Astrocyte (in vitro differentiated cells and primary cell): ENCODE results near the gene TTYH1.

Experiments used
- EZH2 ChIP-seq: IDR thresholded peaks from 2 replicates; pipeline ENCODE4 v1.6.1; 2012; ENCODE audit warnings: mild to moderate bottlenecking, low read length, inconsistent platforms; ENCODE audit not compliant: insufficient read depth
- TF ChIP-seq, protein P1 (sequence below): IDR thresholded peaks from 2 replicates; pipeline ENCODE4 v1.5.1; 2011; ENCODE audit warnings: low read depth, mild to moderate bottlenecking, inconsistent platforms, low read length, moderate library complexity; ENCODE audit not compliant: insufficient read depth

DNA sequence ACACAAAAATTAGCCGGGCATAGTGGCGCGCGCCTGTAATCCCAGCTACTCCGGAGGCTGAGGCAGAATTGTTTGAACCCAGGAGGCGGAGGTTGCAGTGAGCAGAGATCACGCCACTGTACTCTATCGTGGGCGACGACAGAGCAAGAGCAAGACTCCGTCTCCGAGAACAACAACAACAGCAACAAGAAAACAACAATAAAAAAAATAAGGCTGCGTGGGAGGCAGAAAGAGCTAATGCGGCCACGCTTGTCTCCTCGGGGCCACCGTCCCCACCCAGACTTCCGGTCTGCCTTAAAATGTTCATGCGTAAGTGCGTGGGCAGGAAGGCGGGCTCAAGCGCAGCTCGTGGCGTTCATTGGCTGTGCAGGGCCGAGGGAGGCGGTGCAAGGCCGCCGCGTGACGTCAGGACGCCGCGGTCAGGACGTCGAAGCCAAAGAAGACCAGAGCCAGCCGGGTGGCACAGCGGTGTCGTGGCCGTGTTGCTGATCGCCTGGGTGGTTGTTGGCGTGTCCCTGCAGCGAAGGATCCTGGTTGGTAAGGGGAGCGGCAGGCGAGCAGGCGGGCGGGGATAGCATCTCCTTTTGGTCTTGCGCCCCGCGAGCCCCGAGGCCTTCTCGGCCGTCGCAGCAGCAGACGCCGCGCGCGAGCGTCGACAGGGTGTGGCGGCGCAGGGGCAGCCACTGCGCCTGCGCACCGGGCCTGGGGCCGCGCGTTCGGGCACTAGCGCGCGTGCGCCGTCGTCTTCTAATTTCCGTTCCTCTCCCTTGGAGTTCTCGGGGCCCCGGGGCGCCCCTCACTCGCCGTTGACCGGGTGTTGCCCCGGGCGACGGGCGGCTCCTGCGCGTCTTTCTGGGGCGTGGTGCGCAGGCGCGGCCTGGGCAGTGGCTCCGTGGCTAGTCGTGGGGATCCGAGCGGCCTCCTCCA is 33.8 kb downstream of the TTYH1 start, which contains the start of gene LENG8:
- TF ChIP-seq, protein P1, sequence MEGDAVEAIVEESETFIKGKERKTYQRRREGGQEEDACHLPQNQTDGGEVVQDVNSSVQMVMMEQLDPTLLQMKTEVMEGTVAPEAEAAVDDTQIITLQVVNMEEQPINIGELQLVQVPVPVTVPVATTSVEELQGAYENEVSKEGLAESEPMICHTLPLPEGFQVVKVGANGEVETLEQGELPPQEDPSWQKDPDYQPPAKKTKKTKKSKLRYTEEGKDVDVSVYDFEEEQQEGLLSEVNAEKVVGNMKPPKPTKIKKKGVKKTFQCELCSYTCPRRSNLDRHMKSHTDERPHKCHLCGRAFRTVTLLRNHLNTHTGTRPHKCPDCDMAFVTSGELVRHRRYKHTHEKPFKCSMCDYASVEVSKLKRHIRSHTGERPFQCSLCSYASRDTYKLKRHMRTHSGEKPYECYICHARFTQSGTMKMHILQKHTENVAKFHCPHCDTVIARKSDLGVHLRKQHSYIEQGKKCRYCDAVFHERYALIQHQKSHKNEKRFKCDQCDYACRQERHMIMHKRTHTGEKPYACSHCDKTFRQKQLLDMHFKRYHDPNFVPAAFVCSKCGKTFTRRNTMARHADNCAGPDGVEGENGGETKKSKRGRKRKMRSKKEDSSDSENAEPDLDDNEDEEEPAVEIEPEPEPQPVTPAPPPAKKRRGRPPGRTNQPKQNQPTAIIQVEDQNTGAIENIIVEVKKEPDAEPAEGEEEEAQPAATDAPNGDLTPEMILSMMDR, result no peak
- TF ChIP-seq EZH2, result no peak
